ENCODE results near the gene FBXL19.
A peak's percentile ranks its signal among the peaks of the same experiment; 100 is the strongest.

The FBXL19 gene

GRCh38 chr16:30894540-30895368 is 28.6 kb upstream of the FBXL19 start:
- peak in 1 of 2 donors; percentile 69 for DNase-seq

- no peak for DNase-seq
Measured at GRCh38 chr16:30895627-30896260, 27.6 kb upstream of the FBXL19 start.

GRCh38 chr16:30896261-30896888 is 27.0 kb upstream of the FBXL19 start, which contains the start of gene CTF1:
Gene CTF1, plus strand, starts transcription at chr16:30896614. Its CDS starts 30 bp downstream, at chr16:30896644.
- DNase-seq: no peak

GRCh38 chr16:30896889-30897733 is 26.3 kb upstream of the FBXL19 start:
- peak; percentile 84 to 89 for DNase-seq

- no peak for DNase-seq
Measured at GRCh38 chr16:30899794-30900193, 23.6 kb upstream of the FBXL19 start.

- no peak for DNase-seq
Measured at GRCh38 chr16:30900588-30900987, 22.8 kb upstream of the FBXL19 start.

GRCh38 chr16:30901201-30902028 is 22.0 kb upstream of the FBXL19 start:
- DNase-seq: no peak

- DNase-seq: peak; percentile 58 to 65
Measured at GRCh38 chr16:30902029-30902972, 21.1 kb upstream of the FBXL19 start.

- no peak for DNase-seq
Measured at GRCh38 chr16:30903002-30903401, 20.4 kb upstream of the FBXL19 start.

GRCh38 chr16:30903596-30903995 is 19.8 kb upstream of the FBXL19 start:
- DNase-seq: peak; percentile 73 to 78

GRCh38 chr16:30904114-30904780 is 19.1 kb upstream of the FBXL19 start:
- DNase-seq: peak in 1 of 2 donors; percentile 22

GRCh38 chr16:30907064-30907463 is 16.3 kb upstream of the FBXL19 start:
- DNase-seq: no peak

GRCh38 chr16:30910427-30911029 is 12.8 kb upstream of the FBXL19 start:
- DNase-seq: no peak

GRCh38 chr16:30912794-30913412 is 10.5 kb upstream of the FBXL19 start:
- no peak for DNase-seq

GRCh38 chr16:30914830-30915229 is 8.5 kb upstream of the FBXL19 start:
- no peak for DNase-seq

GRCh38 chr16:30918614-30919013 is 4.8 kb upstream of the FBXL19 start:
- no peak for DNase-seq

GRCh38 chr16:30920891-30921290 is 2.5 kb upstream of the FBXL19 start:
- DNase-seq: no peak

- no peak for DNase-seq
Measured at GRCh38 chr16:30921459-30921747, 2.0 kb upstream of the FBXL19 start.

- DNase-seq: peak; percentile 55 to 88
Measured at GRCh38 chr16:30921748-30922419, 1.5 kb upstream of the FBXL19 start.

Measured in inflammatory macrophage treated with lipopolysaccharide for 1 hour (primary cell).